Measurements from ENCODE around the gene TMEM38A. TPM values are rescaled to one million over a fixed set of nuclear protein-coding genes. Genes with fewer than 3 reads are reported as not detected.
A peak's percentile ranks its signal among the peaks of the same experiment; 100 is the strongest.

Gene TMEM38A
- polyA plus RNA-seq (8.6 and 11.2 TPM in 2 replicates), polyA minus RNA-seq (8.8 and 10.7 TPM in 2 replicates)

- Histone ChIP-seq H3F3A (ENCODE audit: insufficient read depth, low read length, poor library complexity, severe bottlenecking) (no peaks in the 10 kb centered on the region), H3K27ac (ENCODE audit: low read length) (peak within 1 kb of the TSS; percentile 97), H2AFZ (ENCODE audit: low read depth, low read length) (peak within 1 kb of the TSS; percentile 95), H3K4me3 (ENCODE audit: low read length) (peak within 1 kb of the TSS; percentile 93), H3K36me3 (ENCODE audit: insufficient read depth, low read length) (no peaks in the 10 kb centered on the region), H3K9me3 (ENCODE audit: low read length) (no peaks in the 10 kb centered on the region), H3K79me2 (replicated peaks; ENCODE audit: insufficient read depth, low read length) (peaks cover 19% of the 10 kb centered on the region), H3K9ac (ENCODE audit: low read length) (peak within 1 kb of the TSS; percentile 93), H3K4me2 (ENCODE audit: low read length) (peak within 1 kb of the TSS; percentile 90), H3K27me3 (ENCODE audit: insufficient read depth, low read depth, low read length) (peaks cover 12% of the 10 kb centered on the region), H3K9me2 (ENCODE audit: insufficient read depth, low read length) (no peaks in the 10 kb centered on the region), H4K20me1 (ENCODE audit: insufficient read depth) (no peaks in the 10 kb centered on the region)
- TF ChIP-seq CTCF (IDR thresholded peaks at IDR 0.05; ENCODE audit: poor library complexity, severe bottlenecking) = no peak
- no peak for TF ChIP-seq TAF1 (IDR thresholded peaks at IDR 0.05; ENCODE audit: low read depth)
- TF ChIP-seq MXI1 (conservative IDR thresholded peaks at IDR 0.05; ENCODE audit: poor library complexity, severe bottlenecking) = no peak
Observed at GRCh38 chr19:16660763-16661479, at the start of gene TMEM38A. Gene TMEM38A (plus strand): TSS chr19:16661139. CDS start chr19:16661218, 79 bp downstream.

- no peak overlapping the region for H2AFZ ChIP-seq (ENCODE audit: low read depth, low read length)
- no peaks in the 10 kb centered on the region for H3F3A ChIP-seq (ENCODE audit: insufficient read depth, low read length, poor library complexity, severe bottlenecking)
- H3K9ac ChIP-seq (ENCODE audit: low read length) = no peak overlapping the region
- H3K4me2 ChIP-seq (ENCODE audit: low read length) = no peak overlapping the region
- no peaks in the 10 kb centered on the region for H3K9me2 ChIP-seq (ENCODE audit: insufficient read depth, low read length)
- H3K36me3 ChIP-seq (ENCODE audit: insufficient read depth, low read length) = no peaks in the 10 kb centered on the region
- H3K79me2 ChIP-seq (replicated peaks; ENCODE audit: insufficient read depth, low read length) = peaks cover 60% of the 10 kb centered on the region
- no peaks in the 10 kb centered on the region for H3K27me3 ChIP-seq (ENCODE audit: insufficient read depth, low read depth, low read length)
- no peak overlapping the region for H3K4me3 ChIP-seq (ENCODE audit: low read length)
- TF ChIP-seq MXI1 (conservative IDR thresholded peaks at IDR 0.05; ENCODE audit: poor library complexity, severe bottlenecking) = no peak
- no peak for TF ChIP-seq CTCF (IDR thresholded peaks at IDR 0.05; ENCODE audit: poor library complexity, severe bottlenecking)
- TF ChIP-seq EZH2 (IDR thresholded peaks at IDR 0.05; ENCODE audit: borderline replicate concordance, insufficient read depth, low read length, poor library complexity, severe bottlenecking) = no peak
- TF ChIP-seq EP300 (conservative IDR thresholded peaks at IDR 0.05; ENCODE audit: poor library complexity, severe bottlenecking) = no peak
- no peak for TF ChIP-seq TAF1 (IDR thresholded peaks at IDR 0.05; ENCODE audit: low read depth)
- no peak for TF ChIP-seq REST (IDR thresholded peaks at IDR 0.05; ENCODE audit: borderline replicate concordance)
- no peak overlapping the region for H3K27ac ChIP-seq (ENCODE audit: low read length)
- H3K9me3 ChIP-seq (ENCODE audit: low read length) = no peaks in the 10 kb centered on the region
- H4K20me1 ChIP-seq (ENCODE audit: insufficient read depth) = no peaks in the 10 kb centered on the region
Observed at GRCh38 chr19:16612636-16613035, 48.3 kb upstream of the TMEM38A start.

Data from neural cell (in vitro differentiated cells).